Activated naive CD4-positive, alpha-beta T cell treated with anti-CD3 and anti-CD28 coated beads, Interleukin-2, amount 10 ng/mL, durations not matched to agents 7 days and 5 days (primary cell): ENCODE results near the gene TBC1D14.
"Not testable (repeated sequence)": the region's sequence is repeated elsewhere in the genome, so short reads cannot be mapped to it uniquely, and the experiment has no call there.

Experiments used
- CTCF ChIA-PET: fragments of 350-600 bp; sonication (Branson Sonifier 250); formaldehyde crosslinking; loops from one replicate; lab custom pipeline; 2021; ENCODE audit warnings: antibody characterized with exemption; lab: Charles Lee
- DNase-seq: peaks from one replicate; pipeline ENCODE4 v3.0.0-alpha.2; 2020
- H3K27ac Mint-ChIP-seq: one replicate; pipeline ENCODE4 v1.8.0; 2021; ENCODE audit warnings: mild to moderate bottlenecking, moderate library complexity, mixed read lengths
- H3K27me3 Mint-ChIP-seq: one replicate; pipeline ENCODE4 v1.8.0; 2021; ENCODE audit warnings: mild to moderate bottlenecking, mixed read lengths
- H3K36me3 Mint-ChIP-seq: one replicate; pipeline ENCODE4 v1.8.0; 2021; ENCODE audit warnings: mixed read lengths
- H3K4me1 Mint-ChIP-seq: one replicate; pipeline ENCODE4 v1.8.0; 2021; ENCODE audit warnings: mixed read lengths
- H3K4me3 Mint-ChIP-seq: one replicate; pipeline ENCODE4 v1.8.0; 2021; ENCODE audit warnings: mild to moderate bottlenecking, moderate library complexity, mixed read lengths
- H3K9me3 Mint-ChIP-seq: one replicate; pipeline ENCODE4 v1.8.0; 2021; ENCODE audit warnings: mixed read lengths

Gene TBC1D14

GRCh38 chr4:6884341-6884870 is 25.2 kb upstream of the TBC1D14 start:
- Mint-ChIP-seq H3K27ac (no peak overlapping the region), H3K4me1 (no peaks in the 10 kb centered on the region), H3K27me3 (no peaks in the 10 kb centered on the region), H3K4me3 (no peak overlapping the region), H3K36me3 (peaks cover 28% of the 10 kb centered on the region), H3K9me3 (peaks cover under 1% of the 10 kb centered on the region)
- CTCF ChIA-PET: interaction anchor here (1.1 to 3.7 kb wide), 5 partner anchors 8 to 209 kb away, joined by 3 to 32 read pairs (median 6); no protein-coding TSS in a partner anchor
- DNase-seq: no peak

- H3K4me1 Mint-ChIP-seq: peaks cover 2% of the 10 kb centered on the region
- peaks cover 14% of the 10 kb centered on the region for H3K9me3 Mint-ChIP-seq
- no peak for DNase-seq
- H3K27me3 Mint-ChIP-seq: no peaks in the 10 kb centered on the region
- peaks cover 29% of the 10 kb centered on the region for H3K36me3 Mint-ChIP-seq
- CTCF ChIA-PET: interaction anchor here (0.6 to 3.7 kb wide), 12 partner anchors 13 to 687 kb away, joined by 3 to 32 read pairs (median 3); no protein-coding TSS in a partner anchor
- no peak overlapping the region for H3K4me3 Mint-ChIP-seq
- peak overlapping the region; percentile 37 for H3K27ac Mint-ChIP-seq
Observed at GRCh38 chr4:6885953-6886557, 23.6 kb upstream of the TBC1D14 start.

- Mint-ChIP-seq H3K4me1 (peaks cover 10% of the 10 kb centered on the region), H3K27ac (peak overlapping the region; percentile 55), H3K27me3 (no peaks in the 10 kb centered on the region), H3K4me3 (no peak overlapping the region), H3K36me3 (peaks cover 22% of the 10 kb centered on the region), H3K9me3 (peaks cover 14% of the 10 kb centered on the region)
- DNase-seq: no peak
- CTCF ChIA-PET: interaction anchor here (0.7 to 3.7 kb wide), 6 partner anchors 13 to 195 kb away, joined by 3 to 32 read pairs (median 4); no protein-coding TSS in a partner anchor
Observed at GRCh38 chr4:6886886-6887285, 22.7 kb upstream of the TBC1D14 start.

GRCh38 chr4:6887591-6888371 is 21.8 kb upstream of the TBC1D14 start:
- H3K4me1 Mint-ChIP-seq: peaks cover 19% of the 10 kb centered on the region
- no peak overlapping the region for H3K27ac Mint-ChIP-seq
- no peak for DNase-seq
- H3K9me3 Mint-ChIP-seq: peaks cover 14% of the 10 kb centered on the region
- CTCF ChIA-PET: interaction anchor here (3.7 kb wide), 1 partner anchor 14 kb away, joined by 32 read pairs; no protein-coding TSS in a partner anchor
- H3K4me3 Mint-ChIP-seq: no peak overlapping the region
- H3K27me3 Mint-ChIP-seq: no peaks in the 10 kb centered on the region
- H3K36me3 Mint-ChIP-seq: peaks cover 14% of the 10 kb centered on the region

GRCh38 chr4:6888506-6889071 is 21.0 kb upstream of the TBC1D14 start:
- H3K4me1 Mint-ChIP-seq: peaks cover 25% of the 10 kb centered on the region
- DNase-seq: peak; percentile 6
- H3K27ac Mint-ChIP-seq: no peak overlapping the region
- H3K9me3 Mint-ChIP-seq: peaks cover 14% of the 10 kb centered on the region
- H3K36me3 Mint-ChIP-seq: peaks cover 8% of the 10 kb centered on the region
- H3K27me3 Mint-ChIP-seq: no peaks in the 10 kb centered on the region
- H3K4me3 Mint-ChIP-seq: no peak overlapping the region
- CTCF ChIA-PET: no interaction called here

- no peak for DNase-seq
- H3K27ac Mint-ChIP-seq: no peak overlapping the region
Observed at GRCh38 chr4:6889101-6889735, 20.4 kb upstream of the TBC1D14 start.

GRCh38 chr4:6889736-6890324 is 19.8 kb upstream of the TBC1D14 start:
- Mint-ChIP-seq H3K27me3 (no peaks in the 10 kb centered on the region), H3K4me3 (no peak overlapping the region), H3K27ac (no peak overlapping the region), H3K9me3 (peaks cover 14% of the 10 kb centered on the region), H3K4me1 (peaks cover 33% of the 10 kb centered on the region), H3K36me3 (peaks cover 8% of the 10 kb centered on the region)
- CTCF ChIA-PET: no interaction called here
- DNase-seq: no peak

More at GRCh38 chr4:6889101-6889735, 20.4 kb upstream of the TBC1D14 start:
- Mint-ChIP-seq H3K9me3 (peaks cover 14% of the 10 kb centered on the region), H3K36me3 (peaks cover 8% of the 10 kb centered on the region), H3K4me3 (no peak overlapping the region), H3K4me1 (peaks cover 31% of the 10 kb centered on the region), H3K27me3 (no peaks in the 10 kb centered on the region)
- CTCF ChIA-PET: no interaction called here

- Mint-ChIP-seq H3K36me3 (peaks cover 8% of the 10 kb centered on the region), H3K27ac (no peak overlapping the region), H3K4me1 (peaks cover 37% of the 10 kb centered on the region), H3K27me3 (no peaks in the 10 kb centered on the region), H3K9me3 (peaks cover 14% of the 10 kb centered on the region), H3K4me3 (no peak overlapping the region)
- CTCF ChIA-PET: no interaction called here
- DNase-seq: no peak
Observed at GRCh38 chr4:6890358-6890757, 19.3 kb upstream of the TBC1D14 start.

- CTCF ChIA-PET: interaction anchor here (1.2 to 2.8 kb wide), 2 partner anchors 17 to 21 kb away, joined by 4 to 16 read pairs; no protein-coding TSS in a partner anchor
- H3K4me3 Mint-ChIP-seq: not testable (repeated sequence)
Observed at GRCh38 chr4:6890971-6891370, 18.7 kb upstream of the TBC1D14 start.

GRCh38 chr4:6891436-6892170 is 18.0 kb upstream of the TBC1D14 start:
- CTCF ChIA-PET: interaction anchor here (0.7 to 3.7 kb wide), 8 partner anchors 8 to 211 kb away, joined by 3 to 16 read pairs (median 4); no protein-coding TSS in a partner anchor
- no peak for DNase-seq
- H3K4me1 Mint-ChIP-seq: peaks cover 39% of the 10 kb centered on the region
- H3K4me3 Mint-ChIP-seq: peak overlapping the region; percentile 17
- H3K9me3 Mint-ChIP-seq: peaks cover 14% of the 10 kb centered on the region
- H3K27me3 Mint-ChIP-seq: no peaks in the 10 kb centered on the region
- H3K27ac Mint-ChIP-seq: peak overlapping the region; percentile 86
- H3K36me3 Mint-ChIP-seq: peaks cover 8% of the 10 kb centered on the region

More at GRCh38 chr4:6890971-6891370, 18.7 kb upstream of the TBC1D14 start:
- not testable (repeated sequence) for H3K36me3 Mint-ChIP-seq, H3K27ac Mint-ChIP-seq, DNase-seq, H3K27me3 Mint-ChIP-seq
- Mint-ChIP-seq H3K9me3 (peaks cover 14% of the 10 kb centered on the region), H3K4me1 (peaks cover 38% of the 10 kb centered on the region)

- Mint-ChIP-seq H3K4me1 (peaks cover 39% of the 10 kb centered on the region), H3K4me3 (peak overlapping the region; percentile 17), H3K9me3 (peaks cover 14% of the 10 kb centered on the region), H3K27ac (peak overlapping the region; percentile 86), H3K27me3 (no peaks in the 10 kb centered on the region), H3K36me3 (peaks cover 8% of the 10 kb centered on the region)
- DNase-seq: peak; percentile 70
- CTCF ChIA-PET: interaction anchor here (0.6 to 3.7 kb wide), 13 partner anchors 9 to 210 kb away, joined by 3 to 17 read pairs (median 4); no protein-coding TSS in a partner anchor
Observed at GRCh38 chr4:6892190-6892908, 17.3 kb upstream of the TBC1D14 start.

- Mint-ChIP-seq H3K36me3 (peaks cover 8% of the 10 kb centered on the region), H3K4me3 (no peak overlapping the region), H3K4me1 (peaks cover 39% of the 10 kb centered on the region), H3K27ac (peak overlapping the region; percentile 56), H3K27me3 (no peaks in the 10 kb centered on the region), H3K9me3 (peaks cover 14% of the 10 kb centered on the region)
- DNase-seq: no peak
- CTCF ChIA-PET: interaction anchor here (0.6 to 3.7 kb wide), 10 partner anchors 9 to 178 kb away, joined by 3 to 17 read pairs (median 6); no protein-coding TSS in a partner anchor
Observed at GRCh38 chr4:6892909-6893202, 16.8 kb upstream of the TBC1D14 start.
